GM19395 (cell line): Measurements from ENCODE around the gene SLC12A5.
"Not testable (repeated sequence)": the region's sequence is repeated elsewhere in the genome, so short reads cannot be mapped to it uniquely, and the experiment has no call there.

Experiments used
- ATAC-seq: cut with Tn5 transposase; IDR thresholded peaks from one replicate; pipeline ENCODE4 v1.9.1; 2021; ENCODE audit warnings: mild to moderate bottlenecking, moderate library complexity; ENCODE audit not compliant: unreplicated experiment

SLC12A5 gene

DNA sequence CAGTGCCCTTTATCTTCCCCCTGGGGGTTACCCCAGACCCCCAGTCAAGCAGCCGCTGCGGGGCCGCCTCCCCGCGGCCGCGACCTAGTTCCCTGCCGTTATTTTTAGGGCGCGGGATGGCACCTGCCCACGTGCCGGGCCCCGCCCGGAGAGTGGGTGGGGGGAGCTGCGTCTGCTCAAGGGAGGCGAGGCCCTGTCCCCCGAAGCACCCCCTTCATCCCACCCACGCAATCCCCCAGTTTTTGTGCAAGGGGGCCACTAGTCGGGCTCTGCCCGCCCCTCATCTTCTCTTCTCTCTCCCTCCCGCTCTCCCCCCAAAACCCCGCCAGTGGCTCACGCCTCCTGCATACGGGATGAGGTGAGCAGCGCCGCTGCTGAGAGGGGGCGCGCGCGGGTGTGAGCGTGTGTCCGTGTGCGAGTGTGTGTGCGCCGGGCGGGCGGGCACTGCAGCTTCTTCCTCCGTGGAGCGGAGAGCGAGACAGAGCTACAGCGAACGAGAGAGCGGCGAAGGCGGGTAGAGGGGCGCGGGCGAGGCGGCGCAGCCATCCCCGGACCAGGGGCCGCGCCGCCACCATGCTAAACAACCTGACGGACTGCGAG is at the start of gene SLC12A5:
SLC12A5 (plus strand) TSS at position 444 of the 600 bp plus-strand sequence; CDS start at position 574, 130 bp downstream.
- ATAC-seq = no peak

DNA sequence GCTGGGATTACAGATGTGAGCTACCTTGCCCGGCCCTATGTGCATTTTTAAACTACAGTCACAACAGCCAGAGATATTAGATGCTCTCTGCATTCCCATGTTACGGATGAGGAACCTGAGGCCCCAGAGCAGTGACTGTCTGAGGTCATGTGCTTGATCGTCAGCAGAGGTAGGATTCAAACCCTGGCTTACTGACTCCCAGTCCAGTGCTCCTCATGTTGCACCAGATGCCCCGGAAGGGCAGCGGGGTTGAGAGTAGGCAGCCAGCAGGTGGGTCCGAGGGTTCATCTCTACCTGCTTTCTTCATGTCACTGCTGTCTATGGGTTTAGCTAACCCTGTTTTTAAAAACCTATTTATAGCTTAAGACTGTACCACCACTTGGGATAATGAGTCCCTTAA is 47.8 kb upstream of the SLC12A5 start:
- no peak for ATAC-seq

DNA sequence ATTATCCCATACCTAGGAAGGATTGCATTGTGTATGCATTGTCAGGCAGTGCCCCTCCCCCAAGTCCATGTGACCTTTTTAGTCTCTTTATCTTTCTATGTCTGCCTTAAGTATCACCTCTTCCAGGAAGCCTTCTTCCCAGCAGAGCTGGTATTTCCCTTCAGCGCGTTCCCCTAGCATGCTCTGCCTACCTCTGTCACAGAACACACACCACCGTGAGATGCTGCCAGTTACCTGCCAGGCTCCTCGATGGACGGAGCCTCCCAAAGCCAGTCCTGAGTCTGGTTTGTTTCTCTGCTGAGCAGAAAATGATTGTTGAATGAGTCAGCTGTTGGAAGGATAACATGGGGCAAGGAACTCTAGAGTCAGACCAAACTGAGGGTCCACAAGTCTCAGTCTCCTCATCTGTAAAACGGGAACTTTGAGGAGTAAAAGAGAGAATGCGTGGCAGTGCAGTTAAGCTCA is 45.7 kb upstream of the SLC12A5 start:
- no peak for ATAC-seq

DNA sequence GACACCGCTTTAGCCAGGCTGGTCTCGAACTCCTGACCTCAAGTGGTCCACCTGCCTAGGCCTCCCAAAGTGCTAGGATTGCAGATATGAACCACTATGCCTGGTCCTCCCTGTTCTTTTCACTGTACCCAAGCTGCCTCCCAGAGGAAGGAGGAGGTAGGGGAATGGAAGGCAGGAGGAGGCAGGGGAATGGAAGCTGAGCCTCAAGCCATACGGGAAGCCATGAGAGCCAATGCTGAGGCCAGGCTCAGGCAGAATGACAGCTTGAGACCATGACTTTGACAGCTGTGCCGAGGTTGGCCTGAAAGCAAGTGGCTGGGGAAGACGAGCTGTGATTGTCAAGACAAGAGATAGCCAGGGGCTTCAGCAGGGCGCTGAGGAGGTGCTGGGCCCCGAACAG is 43.4 kb upstream of the SLC12A5 start:
- ATAC-seq = no peak

DNA sequence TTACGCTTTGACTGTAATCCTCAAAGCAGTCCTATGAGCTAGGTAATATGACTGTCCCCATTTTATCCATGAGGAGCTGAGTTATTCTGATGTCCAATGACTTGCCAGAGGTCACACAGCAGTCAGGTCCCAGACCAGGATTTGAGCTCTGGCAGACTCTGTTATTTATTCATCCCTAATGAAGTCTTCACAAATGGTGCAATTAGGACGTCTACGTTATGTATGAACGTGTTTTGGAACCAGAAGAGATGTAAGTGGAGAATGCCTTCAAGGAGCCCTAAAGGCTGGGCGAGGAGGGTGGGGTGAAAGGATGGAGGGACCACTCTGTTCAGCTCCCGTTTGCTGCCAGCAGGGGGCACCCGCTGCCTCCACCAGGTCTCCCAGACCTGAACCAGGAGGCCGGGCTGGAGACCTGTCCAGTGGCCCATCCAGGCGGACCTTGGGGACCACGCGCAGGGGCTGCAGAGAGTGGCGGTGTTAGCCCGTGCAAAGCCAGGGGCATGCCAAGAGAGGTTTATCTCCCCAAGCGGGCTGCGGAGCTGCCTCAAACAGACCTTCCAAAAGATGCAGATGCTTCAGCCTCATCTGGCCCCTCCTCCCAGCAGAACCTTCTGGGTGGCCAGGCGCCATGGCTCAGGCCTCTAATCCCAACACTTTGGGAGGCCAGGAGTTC is 41.8 kb upstream of the SLC12A5 start:
- no peak for ATAC-seq

DNA sequence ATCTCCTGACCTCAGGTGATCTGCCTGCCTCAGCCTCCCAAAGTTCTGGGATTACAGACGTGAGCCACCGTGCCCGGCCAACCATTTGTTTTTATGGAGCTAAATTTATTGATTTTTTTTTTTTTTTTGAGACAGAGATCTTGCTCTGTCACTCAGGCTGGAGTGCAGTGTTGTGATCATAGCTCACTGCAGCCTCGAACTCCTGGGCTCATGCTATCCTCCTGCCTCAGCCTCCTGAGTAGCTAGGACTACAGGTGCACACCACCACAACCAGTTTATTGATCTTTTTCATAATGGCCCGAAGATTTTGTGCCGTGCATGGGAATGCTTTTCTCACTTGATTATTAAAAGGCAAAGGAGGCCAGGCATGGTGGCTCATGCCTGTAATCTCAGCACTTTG is 40.2 kb upstream of the SLC12A5 start:
- ATAC-seq = not testable (repeated sequence)

DNA sequence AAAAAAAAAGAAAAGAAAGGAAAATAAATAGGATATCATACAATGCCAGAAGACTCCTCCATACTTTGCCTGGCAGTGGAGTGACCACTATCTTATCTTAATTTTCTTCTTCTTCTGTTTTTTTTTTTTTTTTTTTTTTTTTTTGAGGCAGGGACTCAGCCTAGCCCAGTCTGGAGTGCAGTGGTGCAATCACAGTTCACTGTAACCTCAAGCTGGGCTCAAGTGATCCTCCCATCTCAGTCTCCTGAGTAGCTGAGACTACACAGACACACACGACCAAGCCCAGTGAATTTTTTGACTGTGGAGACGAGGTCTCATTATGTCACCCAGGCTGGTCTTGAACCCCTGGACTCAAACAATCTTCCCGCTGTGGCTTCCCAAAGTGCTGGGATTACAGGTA is 37.4 kb upstream of the SLC12A5 start:
- no peak for ATAC-seq

DNA sequence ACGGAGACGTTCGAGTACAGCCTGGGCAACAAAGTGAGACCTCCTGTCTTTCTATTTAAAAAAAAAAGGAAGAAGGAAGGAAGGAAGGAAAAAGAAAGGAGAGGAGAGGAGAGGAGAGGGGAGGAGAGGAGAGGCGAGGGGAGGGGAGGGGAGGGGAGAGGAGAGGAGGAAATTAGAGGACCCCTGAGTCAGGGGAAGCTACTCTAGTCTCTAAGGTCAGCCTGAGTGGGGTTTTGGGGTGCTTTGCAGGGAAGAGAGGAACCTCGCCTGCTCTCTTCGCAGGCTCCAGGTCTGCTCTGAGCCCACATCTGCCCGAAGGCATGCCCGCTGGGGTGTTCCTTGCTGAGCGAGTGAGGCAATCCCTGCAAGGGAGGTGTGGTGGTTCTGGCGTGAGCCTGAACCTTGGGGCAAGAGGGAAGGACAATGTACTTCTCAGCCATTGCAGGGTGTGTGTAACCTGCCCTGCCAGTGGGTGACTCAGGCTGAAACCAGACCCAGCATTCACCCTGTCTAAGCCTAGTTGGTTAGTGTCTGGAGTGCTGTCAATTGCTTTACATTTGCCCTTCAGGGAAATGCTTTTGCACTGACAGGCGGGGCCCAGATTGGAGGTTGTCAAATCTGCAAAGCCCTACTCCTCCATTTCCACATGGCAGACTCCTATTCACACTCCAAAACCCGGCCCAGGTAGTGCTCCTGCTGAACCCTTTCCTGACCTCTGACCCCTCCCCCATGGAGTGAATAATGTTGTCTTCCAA is 35.6 kb upstream of the SLC12A5 start:
- ATAC-seq = no peak

DNA sequence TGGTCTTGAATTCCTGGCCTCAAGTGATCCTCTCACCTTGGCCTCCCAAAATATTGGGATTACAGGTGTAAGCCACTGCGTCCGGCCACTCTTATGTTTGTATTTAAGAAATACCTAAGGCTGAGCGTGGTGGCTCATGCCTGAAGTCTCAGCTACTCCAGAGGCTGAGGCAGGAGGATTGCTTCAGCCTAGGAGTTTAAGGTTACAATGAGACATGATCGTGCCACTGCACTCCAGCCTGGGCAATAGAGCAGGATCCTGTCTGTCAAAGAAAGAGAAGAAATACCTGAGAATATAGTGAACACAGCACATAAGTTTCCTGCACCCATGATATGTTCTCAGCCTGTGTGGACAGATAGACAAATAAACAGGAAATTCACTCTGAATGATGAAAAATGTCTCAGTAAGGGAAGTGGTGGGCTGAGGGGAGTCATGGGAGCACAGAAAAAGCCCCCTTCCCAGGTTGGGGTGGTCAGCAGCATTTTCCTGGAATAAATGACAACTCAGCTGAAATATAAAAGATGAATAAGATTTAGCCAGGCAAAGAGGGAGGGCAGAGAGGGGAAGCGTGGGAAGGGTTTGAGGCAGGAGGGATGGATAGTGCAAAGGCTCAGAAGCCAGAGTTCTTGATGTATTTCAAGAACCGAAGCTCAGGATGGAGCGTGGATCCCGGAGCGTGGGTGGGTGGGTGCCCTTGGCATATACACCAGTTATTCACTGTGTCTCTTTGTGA is 34.1 kb upstream of the SLC12A5 start:
- ATAC-seq = no peak

DNA sequence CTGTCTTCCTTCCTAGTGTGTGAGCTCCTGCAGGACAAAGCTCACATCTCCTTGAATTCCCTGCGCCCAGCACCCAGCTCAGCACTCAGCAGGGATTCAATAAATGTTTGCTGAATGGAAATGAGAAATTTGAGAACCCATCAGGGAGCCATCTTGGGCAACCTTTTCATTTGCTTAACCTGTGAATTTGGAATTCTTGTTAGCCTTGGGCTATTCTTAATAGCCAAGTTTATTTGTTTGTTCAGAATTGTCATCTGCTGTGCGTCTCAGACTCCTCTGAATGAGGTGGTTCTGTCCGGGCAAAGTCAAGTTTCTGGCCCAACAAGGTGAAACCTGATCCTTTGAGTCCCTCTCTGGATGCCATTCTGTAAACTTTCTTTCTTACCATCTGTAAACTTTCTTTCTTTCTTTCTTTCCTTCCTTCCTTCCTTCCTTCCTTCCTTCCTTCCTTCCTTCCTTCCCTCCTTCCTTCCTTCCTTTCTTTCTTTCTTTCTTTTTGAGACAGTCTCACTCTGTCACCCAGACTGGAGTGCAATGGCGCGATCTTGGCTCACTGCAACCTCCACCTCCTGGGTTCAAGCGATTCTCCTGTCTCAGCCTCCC is 33.4 kb upstream of the SLC12A5 start:
- not testable (repeated sequence) for ATAC-seq

DNA sequence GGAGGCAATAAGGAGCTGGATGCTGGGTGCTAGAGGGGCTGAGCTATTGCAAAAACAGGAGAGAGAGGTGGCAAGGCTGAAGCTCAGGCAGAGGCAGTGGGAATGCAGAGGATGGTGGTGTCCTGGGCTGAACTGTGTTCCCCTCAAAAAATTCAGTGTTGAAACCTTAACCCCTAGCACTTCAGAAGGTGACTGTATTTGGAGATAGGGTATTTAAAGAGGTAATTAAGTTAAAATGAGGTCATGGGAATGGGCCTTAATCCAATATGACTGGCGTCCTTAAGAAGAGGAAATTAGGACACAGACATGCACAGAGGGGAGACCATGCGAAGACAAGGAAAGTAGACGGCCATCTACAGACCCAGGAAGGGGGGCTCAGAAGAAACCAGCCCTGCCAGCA is 31.8 kb upstream of the SLC12A5 start:
- no peak for ATAC-seq

DNA sequence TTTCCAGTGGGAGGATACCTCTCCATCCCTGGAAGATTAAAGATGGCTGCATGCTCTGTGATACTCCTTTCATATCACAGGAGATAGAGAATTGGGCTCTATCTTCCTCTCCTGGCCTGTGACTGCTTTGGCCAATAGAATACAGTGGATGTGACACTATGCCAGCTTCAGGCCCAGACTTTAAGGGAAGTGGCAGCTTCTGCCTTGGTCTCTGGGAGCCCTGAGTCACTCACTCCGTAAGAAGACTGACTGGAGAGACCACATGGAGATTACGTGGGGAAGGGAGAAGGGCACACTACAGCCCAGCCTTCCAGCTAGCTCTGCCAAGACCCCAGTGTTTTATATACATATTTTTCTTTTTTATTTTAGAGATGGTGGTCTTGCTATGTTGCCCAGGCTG is 30.7 kb upstream of the SLC12A5 start:
- no peak for ATAC-seq

DNA sequence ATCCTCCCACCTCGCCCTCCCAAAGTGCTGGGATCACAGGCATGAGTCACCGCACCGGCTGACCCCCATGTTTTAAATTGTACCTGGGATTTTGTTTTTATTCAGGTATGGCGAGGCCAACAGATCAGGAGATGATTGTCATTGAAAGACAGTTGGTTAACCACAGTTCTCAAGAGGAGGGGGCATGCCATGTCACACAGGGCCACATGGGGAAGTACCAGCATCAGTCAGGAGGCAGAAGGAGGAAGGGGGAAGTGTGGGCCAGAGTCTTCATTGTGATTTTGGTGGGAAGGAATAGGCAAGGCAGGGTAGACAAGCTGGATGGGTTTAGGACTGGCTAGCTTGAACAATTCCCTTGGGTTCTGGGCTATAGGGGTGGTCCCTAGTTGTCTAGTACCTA is 30.3 kb upstream of the SLC12A5 start:
- no peak for ATAC-seq

DNA sequence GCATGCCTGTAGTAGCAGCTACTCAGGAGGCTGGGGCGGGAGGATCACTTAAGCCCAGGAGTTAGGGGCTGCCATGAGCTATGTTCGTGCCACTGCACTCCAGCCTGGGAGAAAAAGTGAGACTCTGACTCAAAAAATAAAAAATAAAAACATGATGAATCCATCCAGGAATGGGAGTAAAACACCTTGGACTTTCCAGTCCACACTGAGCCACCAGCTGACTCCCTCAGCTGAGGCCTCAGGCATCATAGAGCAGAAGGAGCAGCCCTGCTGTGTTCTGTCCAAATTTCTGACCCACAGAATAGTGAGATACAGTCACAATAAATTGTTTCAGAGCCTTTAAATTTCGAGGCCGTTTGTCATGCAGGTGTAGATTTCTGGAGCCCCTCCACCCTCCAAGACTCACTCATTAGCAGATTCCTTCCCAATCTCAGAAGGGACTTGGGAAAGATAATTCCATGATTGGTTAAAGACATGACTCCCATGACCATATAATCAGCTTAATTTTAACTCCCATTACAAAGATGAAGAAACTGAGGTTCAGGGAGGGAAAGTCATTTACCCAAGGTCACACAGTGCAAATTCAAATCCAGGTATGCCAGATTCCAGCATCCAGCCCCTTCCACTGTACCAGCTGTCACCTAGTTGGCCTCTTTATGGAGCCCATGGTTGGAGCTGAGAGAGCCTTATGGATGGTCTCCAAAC is 29.3 kb upstream of the SLC12A5 start:
- no peak for ATAC-seq

DNA sequence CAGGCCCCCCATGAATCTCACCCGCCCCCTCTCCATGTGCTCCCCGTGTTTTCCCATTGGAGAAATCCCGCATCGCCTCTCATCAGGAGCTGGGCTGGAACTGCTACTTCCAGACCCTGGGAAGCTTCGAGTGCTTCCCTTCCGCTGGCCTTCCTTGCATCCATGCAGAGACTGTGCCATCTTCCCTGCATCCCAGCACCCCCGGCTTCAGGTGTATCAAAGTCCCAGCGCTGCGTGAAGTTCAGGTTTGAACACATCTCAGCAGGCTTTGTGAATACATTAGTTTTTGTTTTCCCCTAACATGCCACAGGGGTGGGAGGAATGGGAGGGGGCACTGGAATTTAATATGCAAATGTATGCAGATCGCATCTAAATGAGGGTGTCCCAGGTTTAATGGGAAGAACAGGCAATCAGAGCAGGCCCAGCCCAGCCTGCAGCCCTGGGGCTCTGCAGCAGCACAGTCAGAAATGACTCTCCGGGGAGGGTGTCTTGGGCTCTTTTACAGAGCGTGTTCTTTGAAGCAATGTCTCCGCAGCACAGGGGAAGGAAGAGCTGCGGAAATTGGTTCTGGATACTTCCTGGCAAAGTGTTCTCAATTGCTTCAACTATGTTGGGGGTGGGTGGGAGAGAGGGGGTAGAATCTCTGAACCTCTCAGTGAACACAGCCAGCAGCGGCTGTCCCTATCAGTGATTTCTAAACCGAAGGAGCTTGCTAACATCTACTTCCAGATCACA is 28.6 kb upstream of the SLC12A5 start:
- no peak for ATAC-seq

DNA sequence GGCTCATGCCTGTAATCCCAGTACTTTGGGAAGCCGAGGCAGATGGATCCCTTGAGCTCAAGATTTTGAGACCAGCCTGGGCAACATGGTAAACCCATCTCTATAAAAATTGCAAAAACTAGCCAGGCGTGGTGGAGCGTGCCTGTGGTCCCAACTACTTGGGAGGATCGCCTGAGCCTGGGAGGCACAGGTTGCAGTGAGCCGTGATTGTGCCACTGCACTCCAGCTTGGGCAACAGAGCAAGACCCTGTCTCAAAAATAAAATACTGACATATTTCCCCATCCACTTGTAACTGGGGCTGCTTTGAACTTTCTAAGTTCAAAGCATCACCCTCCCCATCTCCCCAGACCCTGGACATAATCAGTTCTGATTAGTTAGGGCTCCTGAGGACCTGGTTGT is 27.5 kb upstream of the SLC12A5 start:
- no peak for ATAC-seq

DNA sequence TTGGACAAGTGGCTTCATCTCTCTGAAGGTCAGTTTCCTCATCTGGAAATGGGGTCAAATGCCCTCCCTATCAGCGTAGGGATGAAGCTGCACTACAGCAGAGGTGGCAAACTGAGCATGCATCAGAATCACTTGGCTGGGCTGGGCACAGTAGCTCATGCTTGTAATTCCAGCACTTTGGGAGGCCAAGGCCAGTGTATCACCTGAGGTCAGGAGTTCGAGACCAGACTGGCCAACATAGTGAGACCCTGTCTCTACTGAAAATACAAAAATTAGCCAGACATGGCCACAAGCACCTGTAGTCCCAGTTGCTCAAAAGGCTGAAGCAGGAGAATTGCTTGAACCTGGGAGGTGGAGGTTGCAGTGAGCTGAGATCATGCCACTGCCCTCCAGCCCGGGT is 27.0 kb upstream of the SLC12A5 start:
- ATAC-seq = no peak

DNA sequence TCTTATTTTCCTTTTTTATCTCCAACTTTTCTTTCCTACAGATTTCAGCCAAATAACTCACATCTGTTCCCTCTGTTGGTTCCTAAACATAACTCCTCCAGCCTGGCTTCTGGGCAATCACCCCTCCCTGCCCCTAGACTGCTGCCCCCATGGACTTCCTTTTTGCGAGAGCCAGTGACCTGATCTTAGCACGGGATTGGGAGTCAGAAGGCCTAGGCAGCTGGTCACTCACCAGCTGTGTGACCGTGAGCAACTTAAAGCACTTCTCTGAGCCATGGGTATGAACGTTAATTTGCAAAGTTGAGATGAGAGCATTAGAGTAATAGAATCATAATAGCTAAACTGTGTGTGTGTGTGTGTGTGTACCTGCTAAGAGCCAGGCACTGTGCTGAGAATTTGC is 24.8 kb upstream of the SLC12A5 start:
- no peak for ATAC-seq

DNA sequence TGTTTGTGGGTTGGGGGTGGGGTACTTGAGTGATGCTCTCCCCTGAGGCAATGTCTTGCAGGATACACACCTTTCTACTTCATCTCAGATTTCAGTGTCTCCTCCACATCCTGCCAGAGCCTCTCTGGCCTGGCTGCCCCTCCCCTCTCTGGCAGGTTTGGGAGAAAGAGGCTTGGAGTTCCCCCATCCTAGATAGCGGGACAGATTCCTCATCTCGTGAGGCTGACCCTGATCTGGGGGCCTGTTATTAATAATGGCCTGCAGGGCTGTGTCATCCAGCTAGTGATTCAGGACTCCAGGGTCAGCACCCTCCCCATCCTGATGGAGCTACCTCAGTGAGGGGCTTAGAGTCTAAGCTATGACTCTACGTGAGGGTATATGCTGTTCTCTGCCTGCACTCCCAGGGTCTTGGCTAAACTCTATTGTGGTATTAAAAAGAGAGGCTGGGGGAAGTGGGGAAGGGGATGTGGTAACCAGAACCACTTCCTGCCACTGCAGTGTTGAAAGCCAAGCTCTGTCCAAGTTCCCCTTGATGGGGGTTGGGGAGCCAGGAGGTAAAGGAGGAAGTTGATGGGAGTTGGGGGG is 24.0 kb upstream of the SLC12A5 start:
- no peak for ATAC-seq
